ENCODE measurements around the gene SLC30A7. TPM values are rescaled to one million over a fixed set of nuclear protein-coding genes. Genes with fewer than 3 reads are reported as not detected.

The SLC30A7 gene
- polyA plus RNA-seq, 1 of the 3 experiments (the other 2 are of a cell fraction) = 4.0 TPM

DNA sequence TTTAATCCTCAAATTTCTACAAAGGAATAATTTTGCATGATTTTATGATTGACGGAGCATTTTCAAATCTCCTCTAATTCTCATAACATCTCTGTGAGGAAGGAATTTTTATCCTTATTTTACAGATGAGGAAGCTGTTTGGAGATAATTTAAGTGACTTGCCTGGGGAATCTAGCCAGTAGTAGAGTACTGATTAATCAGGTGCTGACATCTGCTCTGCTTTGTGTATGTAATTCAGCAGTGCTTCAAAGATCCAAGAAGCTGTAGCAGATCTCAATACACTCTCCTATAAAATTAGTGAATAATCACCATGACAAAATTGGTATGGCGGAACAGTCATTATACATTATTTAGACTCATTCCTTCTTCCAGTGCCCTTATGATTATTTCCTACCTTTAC, 83.7 kb downstream of the SLC30A7 start:
- TF ChIP-seq TAF1 (IDR thresholded peaks at IDR 0.05; ENCODE audit: borderline replicate concordance, low read depth, low read length) (no peak), MXI1 (IDR thresholded peaks at IDR 0.05; ENCODE audit: low read depth, low read length) (no peak), FOSL2 (IDR thresholded peaks at IDR 0.05; ENCODE audit: borderline replicate concordance, low read depth) (no peak), SIN3A (IDR thresholded peaks at IDR 0.05; ENCODE audit: borderline replicate concordance, low read depth, low read length) (no peak), SMC3 (IDR thresholded peaks at IDR 0.05; ENCODE audit: low read depth, low read length) (no peak), TCF12 (IDR thresholded peaks at IDR 0.05) (no peak), MEF2A (IDR thresholded peaks at IDR 0.05; ENCODE audit: borderline replicate concordance, low read depth) (no peak), CHD2 (IDR thresholded peaks at IDR 0.05; ENCODE audit: low read length, partially characterized antibody) (no peak)
- TF ChIP-seq, protein P1, sequence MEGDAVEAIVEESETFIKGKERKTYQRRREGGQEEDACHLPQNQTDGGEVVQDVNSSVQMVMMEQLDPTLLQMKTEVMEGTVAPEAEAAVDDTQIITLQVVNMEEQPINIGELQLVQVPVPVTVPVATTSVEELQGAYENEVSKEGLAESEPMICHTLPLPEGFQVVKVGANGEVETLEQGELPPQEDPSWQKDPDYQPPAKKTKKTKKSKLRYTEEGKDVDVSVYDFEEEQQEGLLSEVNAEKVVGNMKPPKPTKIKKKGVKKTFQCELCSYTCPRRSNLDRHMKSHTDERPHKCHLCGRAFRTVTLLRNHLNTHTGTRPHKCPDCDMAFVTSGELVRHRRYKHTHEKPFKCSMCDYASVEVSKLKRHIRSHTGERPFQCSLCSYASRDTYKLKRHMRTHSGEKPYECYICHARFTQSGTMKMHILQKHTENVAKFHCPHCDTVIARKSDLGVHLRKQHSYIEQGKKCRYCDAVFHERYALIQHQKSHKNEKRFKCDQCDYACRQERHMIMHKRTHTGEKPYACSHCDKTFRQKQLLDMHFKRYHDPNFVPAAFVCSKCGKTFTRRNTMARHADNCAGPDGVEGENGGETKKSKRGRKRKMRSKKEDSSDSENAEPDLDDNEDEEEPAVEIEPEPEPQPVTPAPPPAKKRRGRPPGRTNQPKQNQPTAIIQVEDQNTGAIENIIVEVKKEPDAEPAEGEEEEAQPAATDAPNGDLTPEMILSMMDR (IDR thresholded peaks at IDR 0.05) = no peak
- TF ChIP-seq, protein P2, sequence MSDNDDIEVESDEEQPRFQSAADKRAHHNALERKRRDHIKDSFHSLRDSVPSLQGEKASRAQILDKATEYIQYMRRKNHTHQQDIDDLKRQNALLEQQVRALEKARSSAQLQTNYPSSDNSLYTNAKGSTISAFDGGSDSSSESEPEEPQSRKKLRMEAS (IDR thresholded peaks at IDR 0.05; ENCODE audit: low read depth) = no peak
- Histone ChIP-seq H3F3A (replicated peaks; ENCODE audit: insufficient read depth) (peaks cover 3% of the 10 kb centered on the region), H3K79me2 (ENCODE audit: insufficient read depth) (no peaks in the 10 kb centered on the region; the same call in 1 of the 2 replicates), H3K4me1 (ENCODE audit: control insufficient read depth in 1 of 2, insufficient read depth in 2 of 2, low read depth in 1 of 2, low read length in 1 of 2) (no peaks in the 10 kb centered on the region; a peak in 2 of 4 replicates), H3K36me3 (replicated peaks in 1 of 2; ENCODE audit: control insufficient read depth in 1 of 2, insufficient read depth in 2 of 2, low read length in 1 of 2) (peaks cover 47 to 71% of the 10 kb centered on the region in 2 experiments), H3K9me2 (no peaks in the 10 kb centered on the region), H3K27ac (ENCODE audit: low read depth in 2 of 2, low read length in 1 of 2) (no peak overlapping the region), H2AFZ (ENCODE audit: low read depth) (no peak overlapping the region), H3K4me2 (no peak overlapping the region), H3K9me3 (no peaks in the 10 kb centered on the region), H3K9ac (no peak overlapping the region), H4K20me1 (ENCODE audit: insufficient read depth) (no peaks in the 10 kb centered on the region), H3K4me3 (ENCODE audit: low read depth in 2 of 2, low read length in 1 of 2) (no peak overlapping the region), H3K27me3 (ENCODE audit: insufficient read depth) (no peaks in the 10 kb centered on the region)
- DNase-seq = no peak
- WGBS (ENCODE audit: low lambda C conversion rate) = 97% methylated on average over 2 of the region's 2 CpGs
- ChIA-PET CTCF (interaction anchor here (0.9 kb wide), 1 partner anchor 259 kb away, joined by 3 read pairs; no protein-coding TSS in a partner anchor), POLR2A (no interaction called here)

DNA sequence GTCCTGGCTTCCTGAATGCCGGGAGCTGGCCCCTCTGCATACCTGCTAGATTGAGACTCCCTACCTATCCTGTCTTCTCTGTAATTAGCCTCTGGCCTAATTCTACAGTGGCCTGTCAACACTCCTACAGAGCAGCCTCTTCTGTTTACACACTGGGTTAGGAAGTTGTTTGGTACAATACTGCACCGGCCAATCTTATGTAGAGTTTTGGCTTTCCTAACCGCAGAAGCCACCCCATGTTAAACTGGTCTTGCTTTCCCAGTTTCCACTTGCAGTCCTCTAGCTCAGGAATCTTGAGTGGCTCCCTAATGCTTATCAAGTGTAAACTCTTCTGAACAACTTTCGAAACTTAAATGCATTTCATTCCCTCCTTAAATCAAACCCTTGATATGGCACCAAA, 86.9 kb downstream of the SLC30A7 start:
- no peak overlapping the region for H3K4me3 ChIP-seq (ENCODE audit: low read depth in 2 of 2, low read length in 1 of 2)
- ChIA-PET POLR2A (interaction anchor here (0.5 kb wide), 1 partner anchor 12 kb away, joined by 4 read pairs; no protein-coding TSS in a partner anchor), CTCF (no interaction called here)
- H2AFZ ChIP-seq (ENCODE audit: low read depth) = no peak overlapping the region
- H3F3A ChIP-seq (replicated peaks; ENCODE audit: insufficient read depth) = peaks cover 3% of the 10 kb centered on the region
- no peaks in the 10 kb centered on the region for H3K9me3 ChIP-seq
- H3K9ac ChIP-seq = no peak overlapping the region
- H3K79me2 ChIP-seq (ENCODE audit: insufficient read depth) = no peaks in the 10 kb centered on the region; the same call in 1 of the 2 replicates
- no peak for DNase-seq
- peaks cover 35 to 58% of the 10 kb centered on the region in 2 experiments for H3K36me3 ChIP-seq (replicated peaks in 1 of 2; ENCODE audit: control insufficient read depth in 1 of 2, insufficient read depth in 2 of 2, low read length in 1 of 2)
- WGBS (ENCODE audit: low lambda C conversion rate) = 95% methylated on average over 4 of the region's 4 CpGs
- H3K27me3 ChIP-seq (ENCODE audit: insufficient read depth) = no peaks in the 10 kb centered on the region
- TF ChIP-seq MXI1 (IDR thresholded peaks at IDR 0.05; ENCODE audit: low read depth, low read length) (no peak), ELF1 (IDR thresholded peaks at IDR 0.05) (no peak)
- no peaks in the 10 kb centered on the region; a peak in 2 of 4 replicates for H3K4me1 ChIP-seq (ENCODE audit: control insufficient read depth in 1 of 2, insufficient read depth in 2 of 2, low read depth in 1 of 2, low read length in 1 of 2)
- H3K4me2 ChIP-seq = no peak overlapping the region
- no peaks in the 10 kb centered on the region for H3K9me2 ChIP-seq
- H4K20me1 ChIP-seq (ENCODE audit: insufficient read depth) = no peaks in the 10 kb centered on the region
- no peak overlapping the region for H3K27ac ChIP-seq (ENCODE audit: low read depth in 2 of 2, low read length in 1 of 2)
